Activated naive CD4-positive, alpha-beta T cell treated with anti-CD3 and anti-CD28 coated beads for 36 hours (primary cell): ENCODE measurements around the gene EFNA1. TPM values are rescaled to one million over a fixed set of nuclear protein-coding genes. Genes with fewer than 3 reads are reported as not detected.

Experiments used
- CTCF ChIA-PET: fragments of 350-600 bp; sonication (Branson Sonifier 250); formaldehyde crosslinking; loops from one replicate; lab custom pipeline; 2021; ENCODE audit warnings: antibody characterized with exemption; lab: Charles Lee
- DNase-seq: peaks from one replicate; pipeline ENCODE4 v3.0.0-alpha.2; 2020
- H3K27ac Mint-ChIP-seq: one replicate; pipeline ENCODE4 v1.8.0; 2021; ENCODE audit warnings: mild to moderate bottlenecking, mixed read lengths
- H3K27me3 Mint-ChIP-seq: one replicate; pipeline ENCODE4 v1.8.0; 2021; ENCODE audit warnings: low read depth, mixed read lengths
- H3K36me3 Mint-ChIP-seq: one replicate; pipeline ENCODE4 v1.8.0; 2021; ENCODE audit warnings: low read depth, mixed read lengths
- H3K4me1 Mint-ChIP-seq: one replicate; pipeline ENCODE4 v1.8.0; 2021; ENCODE audit warnings: low read depth, mixed read lengths
- H3K4me3 Mint-ChIP-seq: one replicate; pipeline ENCODE4 v1.8.0; 2021; ENCODE audit warnings: mild to moderate bottlenecking, moderate library complexity, mixed read lengths
- H3K9me3 Mint-ChIP-seq: one replicate; pipeline ENCODE4 v1.8.0; 2021; ENCODE audit warnings: mixed read lengths
- intact Hi-C: fragments of 100-400 bp; cut with micrococcal nuclease; formaldehyde crosslinking; loops from one replicate; pipeline ENCODE4 v1.15.1; 2023
- total RNA-seq, 2 experiments: library from RNA; stranded (reverse); gene quantifications; one replicate each; pipeline ENCODE4 v1.2.3, GENCODE V29; 2021

EFNA1 gene
- total RNA-seq, 2 experiments from 2014 or later = 0.26 to 0.32 TPM

DNA sequence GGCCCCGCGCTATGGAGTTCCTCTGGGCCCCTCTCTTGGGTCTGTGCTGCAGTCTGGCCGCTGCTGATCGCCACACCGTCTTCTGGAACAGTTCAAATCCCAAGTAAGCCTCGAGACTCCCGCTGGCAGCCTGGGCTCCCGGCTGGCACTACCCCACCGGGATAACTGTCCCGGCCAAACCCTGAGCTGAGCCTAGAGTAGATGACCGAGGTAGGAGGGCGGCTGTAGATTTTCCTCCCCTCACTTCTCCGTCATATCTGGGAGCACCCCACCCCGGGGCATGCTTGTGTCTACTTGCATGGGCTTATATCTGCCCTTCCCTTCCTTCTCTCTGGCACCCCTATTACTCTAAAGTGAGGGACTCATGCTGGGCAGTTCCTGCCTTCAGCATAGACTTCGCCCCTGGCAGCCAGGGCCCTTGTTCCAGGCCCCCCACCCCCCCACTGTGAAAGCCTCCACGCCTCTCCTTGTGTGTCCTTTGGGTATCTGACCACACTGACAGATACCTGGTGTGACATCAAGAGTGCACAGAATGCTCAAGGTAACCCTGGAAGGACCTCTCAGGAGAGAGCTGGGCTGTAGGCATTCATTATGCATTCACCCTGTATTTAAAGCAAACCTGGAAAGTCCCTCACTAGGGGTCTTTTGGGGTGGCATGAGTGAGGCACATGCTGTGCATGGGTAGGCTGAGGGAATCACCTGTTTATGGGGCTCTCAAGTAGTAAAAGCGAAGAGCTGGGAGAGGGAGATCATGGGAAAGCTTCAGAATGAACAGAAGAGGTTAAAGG, 485 bp downstream of the EFNA1 start:
- Mint-ChIP-seq H3K4me3 (peak overlapping the region; percentile 68), H3K4me1 (peaks cover 27% of the 10 kb centered on the region), H3K27ac (no peak overlapping the region), H3K9me3 (no peaks in the 10 kb centered on the region), H3K36me3 (no peaks in the 10 kb centered on the region), H3K27me3 (peaks cover 15% of the 10 kb centered on the region)
- DNase-seq = no peak
- CTCF ChIA-PET = interaction anchor here (0.6 to 1.4 kb wide), 6 partner anchors 13 to 111 kb away, joined by 3 to 8 read pairs (median 4); no protein-coding TSS in a partner anchor
- intact Hi-C loops = loop anchor here (1.0 to 2.0 kb wide), 2 partner anchors 7 to 33 kb away; partner anchors contain the start of gene SLC50A1

DNA sequence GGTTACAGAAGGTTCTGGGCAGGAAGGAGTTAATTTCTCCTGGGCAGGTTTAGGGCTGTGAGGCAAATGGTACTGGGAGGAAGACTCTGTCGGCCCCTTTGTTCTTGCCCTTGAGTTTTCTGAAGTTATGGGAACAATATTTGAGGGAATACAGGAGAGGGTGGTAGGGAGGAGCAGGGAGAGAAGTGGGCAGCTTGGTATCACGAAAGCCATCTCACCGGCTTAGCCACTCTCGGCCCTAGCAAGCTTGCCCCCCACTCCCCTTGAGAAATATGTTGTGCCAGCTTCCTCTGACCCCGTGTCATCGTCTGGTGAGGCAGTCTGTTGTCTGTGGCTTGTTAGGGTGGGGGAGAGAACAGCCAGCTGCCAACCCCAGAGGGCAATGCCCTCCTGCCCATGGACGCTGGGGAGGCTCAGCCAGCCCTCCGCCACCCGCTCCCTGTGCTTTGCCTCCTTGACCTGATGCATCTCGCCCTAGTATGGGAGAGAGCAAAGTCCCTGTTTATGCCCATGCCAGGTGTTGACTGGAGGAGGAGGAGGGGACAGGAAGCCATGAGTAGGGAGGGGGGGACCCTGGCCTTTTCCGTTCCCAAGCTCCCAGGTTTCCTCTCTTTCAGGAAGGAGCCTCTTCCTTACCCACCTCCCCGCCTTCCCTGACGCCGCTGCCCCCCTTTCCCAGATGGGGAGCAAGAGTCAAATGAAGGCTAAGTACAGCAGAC, 1.2 kb downstream of the EFNA1 start:
- intact Hi-C loops = no loop called here
- Mint-ChIP-seq H3K27ac (no peak overlapping the region), H3K4me1 (peaks cover 27% of the 10 kb centered on the region), H3K9me3 (no peaks in the 10 kb centered on the region), H3K27me3 (peaks cover 15% of the 10 kb centered on the region), H3K36me3 (no peaks in the 10 kb centered on the region), H3K4me3 (peak overlapping the region; percentile 68)
- CTCF ChIA-PET = interaction anchor here (0.7 to 1.4 kb wide), 7 partner anchors 37 to 111 kb away, joined by 3 to 8 read pairs (median 5); partner anchors contain the start of gene KRTCAP2
- no peak for DNase-seq

DNA sequence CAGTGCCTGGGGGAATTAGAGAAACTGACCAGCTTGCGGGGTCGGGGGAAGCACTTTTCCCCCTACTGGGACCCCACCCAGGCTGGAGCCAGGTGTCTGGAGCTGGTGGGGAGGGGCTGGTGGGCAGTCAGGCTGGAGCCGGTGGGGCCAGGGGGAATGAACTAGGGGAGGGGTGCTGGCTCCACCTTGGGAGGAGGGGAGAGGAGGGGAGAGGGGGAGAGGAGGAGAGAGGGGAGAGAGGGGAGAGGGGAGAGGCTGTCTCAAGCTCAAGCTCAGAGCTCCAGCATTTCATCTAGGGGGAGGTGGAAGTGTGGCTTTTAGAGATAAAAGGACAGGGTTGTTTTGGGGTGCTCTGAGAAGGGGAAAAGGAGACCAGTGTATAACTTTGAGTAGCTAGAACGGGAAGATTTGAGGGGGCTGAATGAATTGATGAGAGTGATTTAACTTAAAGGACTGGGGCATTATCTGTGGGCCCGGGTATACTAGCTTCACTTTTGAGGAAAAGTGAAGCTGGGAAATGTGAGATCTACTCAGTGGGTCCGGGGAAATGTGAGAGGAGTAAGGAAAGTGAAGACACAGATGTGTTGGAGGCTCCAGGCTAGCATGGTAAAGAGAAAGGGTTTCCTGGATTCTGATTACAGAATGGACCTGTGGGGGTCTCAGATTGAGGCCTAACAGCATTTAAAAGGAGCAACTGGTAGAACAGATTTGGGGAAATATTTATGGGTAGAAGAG, 2.8 kb downstream of the EFNA1 start:
- CTCF ChIA-PET = interaction anchor here (0.7 to 1.4 kb wide), 5 partner anchors 25 to 713 kb away, joined by 3 to 7 read pairs (median 3); partner anchors contain the start of gene KRTCAP2

DNA sequence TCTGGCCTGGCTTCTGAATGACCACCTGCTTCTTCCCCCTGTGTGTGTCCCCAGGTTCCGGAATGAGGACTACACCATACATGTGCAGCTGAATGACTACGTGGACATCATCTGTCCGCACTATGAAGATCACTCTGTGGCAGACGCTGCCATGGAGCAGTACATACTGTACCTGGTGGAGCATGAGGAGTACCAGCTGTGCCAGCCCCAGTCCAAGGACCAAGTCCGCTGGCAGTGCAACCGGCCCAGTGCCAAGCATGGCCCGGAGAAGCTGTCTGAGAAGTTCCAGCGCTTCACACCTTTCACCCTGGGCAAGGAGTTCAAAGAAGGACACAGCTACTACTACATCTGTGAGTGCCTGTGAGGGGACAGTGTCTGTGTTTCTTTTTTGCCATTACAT, 3.6 kb downstream of the EFNA1 start:
- Mint-ChIP-seq H3K9me3 (no peaks in the 10 kb centered on the region), H3K27ac (no peak overlapping the region), H3K36me3 (peaks cover 3% of the 10 kb centered on the region), H3K4me3 (no peak overlapping the region), H3K27me3 (peaks cover 13% of the 10 kb centered on the region), H3K4me1 (peaks cover 34% of the 10 kb centered on the region)
- intact Hi-C loops = no loop called here
- DNase-seq = no peak
- CTCF ChIA-PET = no interaction called here

More for the DNA sequence above, 2.8 kb downstream of the EFNA1 start:
- H3K36me3 Mint-ChIP-seq = no peaks in the 10 kb centered on the region
- no peak overlapping the region for H3K4me3 Mint-ChIP-seq
- H3K4me1 Mint-ChIP-seq = peaks cover 33% of the 10 kb centered on the region
- H3K9me3 Mint-ChIP-seq = no peaks in the 10 kb centered on the region
- no peak overlapping the region for H3K27ac Mint-ChIP-seq
- intact Hi-C loops = no loop called here
- no peak for DNase-seq
- H3K27me3 Mint-ChIP-seq = peaks cover 15% of the 10 kb centered on the region

DNA sequence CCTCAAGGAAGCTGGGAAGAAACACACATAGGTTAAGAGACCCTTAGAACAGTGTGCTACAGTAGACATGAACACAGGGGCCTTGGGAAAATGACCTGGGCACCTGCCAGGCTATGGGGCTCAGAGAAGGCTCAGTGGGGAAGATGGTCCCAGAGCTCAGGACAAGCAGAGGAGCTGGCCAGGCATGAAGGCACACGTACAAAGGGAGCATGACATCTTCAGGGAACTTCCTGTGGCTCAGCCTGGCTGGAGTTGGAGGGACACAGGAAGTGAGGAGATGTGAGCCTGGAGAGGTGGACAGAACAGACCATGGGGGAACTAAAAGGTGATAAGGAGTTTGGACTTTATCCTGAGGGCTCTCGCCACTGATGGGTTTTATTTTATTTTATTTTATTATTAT, 4.2 kb downstream of the EFNA1 start:
- Mint-ChIP-seq H3K4me1 (peaks cover 34% of the 10 kb centered on the region), H3K36me3 (peaks cover 3% of the 10 kb centered on the region), H3K4me3 (no peak overlapping the region), H3K9me3 (no peaks in the 10 kb centered on the region), H3K27ac (peak overlapping the region; percentile 1), H3K27me3 (peaks cover 11% of the 10 kb centered on the region)
- DNase-seq = no peak
- intact Hi-C loops = no loop called here
- CTCF ChIA-PET = no interaction called here

DNA sequence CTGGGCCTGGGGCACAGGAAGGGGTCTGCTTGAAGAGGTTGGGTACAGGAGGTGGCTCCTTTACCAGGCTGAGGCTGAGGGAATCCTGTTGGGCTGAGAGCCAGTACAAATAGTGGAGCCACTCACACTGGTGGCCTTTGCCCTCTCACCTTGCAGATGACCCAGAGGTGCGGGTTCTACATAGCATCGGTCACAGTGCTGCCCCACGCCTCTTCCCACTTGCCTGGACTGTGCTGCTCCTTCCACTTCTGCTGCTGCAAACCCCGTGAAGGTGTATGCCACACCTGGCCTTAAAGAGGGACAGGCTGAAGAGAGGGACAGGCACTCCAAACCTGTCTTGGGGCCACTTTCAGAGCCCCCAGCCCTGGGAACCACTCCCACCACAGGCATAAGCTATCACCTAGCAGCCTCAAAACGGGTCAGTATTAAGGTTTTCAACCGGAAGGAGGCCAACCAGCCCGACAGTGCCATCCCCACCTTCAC, 6.2 kb downstream of the EFNA1 start:
- no peak for DNase-seq
- H3K9me3 Mint-ChIP-seq = no peaks in the 10 kb centered on the region
- intact Hi-C loops = loop anchor here (2.0 kb wide), 1 partner anchor 159 kb away; the partner anchor contains the start of gene CKS1B
- H3K4me1 Mint-ChIP-seq = peaks cover 38% of the 10 kb centered on the region
- no peak overlapping the region for H3K4me3 Mint-ChIP-seq
- H3K27ac Mint-ChIP-seq = no peak overlapping the region
- CTCF ChIA-PET = interaction anchor here (1.0 to 3.4 kb wide), 5 partner anchors 33 to 49 kb away, joined by 3 to 13 read pairs (median 3); partner anchors contain the start of gene KRTCAP2
- H3K36me3 Mint-ChIP-seq = peaks cover 11% of the 10 kb centered on the region
- H3K27me3 Mint-ChIP-seq = no peaks in the 10 kb centered on the region

DNA sequence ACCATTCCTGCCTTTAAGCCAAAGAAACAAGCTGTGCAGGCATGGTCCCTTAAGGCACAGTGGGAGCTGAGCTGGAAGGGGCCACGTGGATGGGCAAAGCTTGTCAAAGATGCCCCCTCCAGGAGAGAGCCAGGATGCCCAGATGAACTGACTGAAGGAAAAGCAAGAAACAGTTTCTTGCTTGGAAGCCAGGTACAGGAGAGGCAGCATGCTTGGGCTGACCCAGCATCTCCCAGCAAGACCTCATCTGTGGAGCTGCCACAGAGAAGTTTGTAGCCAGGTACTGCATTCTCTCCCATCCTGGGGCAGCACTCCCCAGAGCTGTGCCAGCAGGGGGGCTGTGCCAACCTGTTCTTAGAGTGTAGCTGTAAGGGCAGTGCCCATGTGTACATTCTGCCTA, 6.6 kb downstream of the EFNA1 start:
- Mint-ChIP-seq H3K9me3 (no peaks in the 10 kb centered on the region), H3K27ac (peak overlapping the region; percentile 100), H3K4me1 (peaks cover 36% of the 10 kb centered on the region), H3K27me3 (no peaks in the 10 kb centered on the region), H3K4me3 (peak overlapping the region; percentile 99), H3K36me3 (peaks cover 14% of the 10 kb centered on the region)
- intact Hi-C loops = loop anchor here (2.0 kb wide), 1 partner anchor 160 kb away; the partner anchor contains the start of gene CKS1B
- CTCF ChIA-PET = interaction anchor here (0.9 to 3.4 kb wide), 6 partner anchors 33 to 60 kb away, joined by 3 to 13 read pairs (median 3); partner anchors contain the start of gene KRTCAP2
- no peak for DNase-seq

DNA sequence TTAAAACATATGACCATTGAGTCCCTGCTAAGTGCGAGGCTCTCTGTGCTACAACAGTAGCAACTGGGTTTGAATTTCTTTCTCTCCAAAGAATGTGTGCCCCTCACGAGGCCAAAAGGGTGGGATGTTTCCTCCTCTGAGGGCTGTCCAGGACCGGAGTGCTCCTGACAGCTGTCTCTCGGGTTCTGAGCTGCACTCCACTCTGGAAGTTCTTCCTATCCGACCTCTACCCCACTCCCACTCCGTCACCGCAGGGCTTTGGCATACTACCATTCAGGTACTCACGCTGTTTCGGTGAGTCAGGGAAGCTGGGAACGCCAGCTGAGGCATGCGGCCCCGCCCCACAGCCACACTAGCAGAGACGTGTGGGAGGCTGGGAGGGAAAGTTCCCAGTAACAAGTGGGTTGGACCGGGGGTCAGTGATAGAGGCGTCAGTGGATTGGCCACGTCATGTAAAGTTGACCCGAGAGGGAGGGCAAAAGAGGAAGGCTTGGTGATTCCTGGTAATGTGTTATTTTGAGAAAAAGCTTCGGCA, 7.3 kb downstream of the EFNA1 start:
- Mint-ChIP-seq H3K9me3 (no peaks in the 10 kb centered on the region), H3K27ac (peak overlapping the region; percentile 100), H3K27me3 (no peaks in the 10 kb centered on the region), H3K36me3 (peaks cover 16% of the 10 kb centered on the region), H3K4me3 (peak overlapping the region; percentile 99), H3K4me1 (peaks cover 31% of the 10 kb centered on the region)
- CTCF ChIA-PET = interaction anchor here (0.9 to 3.4 kb wide), 7 partner anchors 32 to 135 kb away, joined by 3 to 13 read pairs (median 3); partner anchors contain the start of gene KRTCAP2
- peak; percentile 83 for DNase-seq
- intact Hi-C loops = loop anchor here (1.0 to 5.0 kb wide), 6 partner anchors 8 to 577 kb away; partner anchors contain the start of genes ADAR, CKS1B, EFNA1 and KRTCAP2

DNA sequence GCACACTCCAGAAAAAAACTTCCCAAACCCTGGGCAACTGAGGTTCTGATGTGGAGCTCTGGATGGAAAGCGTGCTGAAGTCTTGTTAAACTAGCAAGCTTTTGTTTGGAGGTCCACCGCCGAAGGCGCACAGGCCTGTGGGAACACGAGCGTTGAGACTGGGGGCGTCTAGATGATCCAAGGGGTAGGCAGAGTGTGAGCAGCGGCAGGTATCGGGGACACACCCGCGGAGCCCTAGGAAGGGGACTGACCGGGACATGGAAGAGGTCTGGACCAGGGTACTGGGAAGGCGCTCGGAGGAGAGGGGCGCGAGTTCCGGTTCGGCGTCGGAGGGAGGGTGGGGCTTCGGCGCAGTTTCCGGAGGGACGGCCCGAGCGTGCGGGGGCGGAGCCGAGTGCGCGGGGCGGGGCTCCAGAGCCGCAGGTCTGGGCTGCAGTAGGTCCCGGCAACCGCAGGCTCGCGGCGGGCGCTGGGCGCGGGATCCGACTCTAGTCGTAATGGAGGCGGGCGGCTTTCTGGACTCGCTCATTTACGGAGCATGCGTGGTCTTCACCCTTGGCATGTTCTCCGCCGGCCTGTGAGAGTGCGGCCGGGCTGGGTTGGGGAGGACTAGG, 7.8 kb downstream of the EFNA1 start, which contains the start of gene SLC50A1:
Gene SLC50A1 (plus strand): TSS at position 438 of the 614 bp plus-strand sequence. CDS start 60 bp downstream, at position 498.
- intact Hi-C loops = loop anchor here (1.0 to 5.0 kb wide), 6 partner anchors 8 to 577 kb away; partner anchors contain the start of genes ADAR, CKS1B, EFNA1 and KRTCAP2
- peak; percentile 96 for DNase-seq
- Mint-ChIP-seq H3K27me3 (no peaks in the 10 kb centered on the region), H3K9me3 (no peaks in the 10 kb centered on the region), H3K4me3 (peak within 1 kb of the TSS; percentile 99), H3K4me1 (peaks cover 32% of the 10 kb centered on the region), H3K27ac (peak within 1 kb of the TSS; percentile 100), H3K36me3 (peaks cover 17% of the 10 kb centered on the region)
- CTCF ChIA-PET = interaction anchor here (0.9 to 3.4 kb wide), 5 partner anchors 31 to 135 kb away, joined by 3 to 13 read pairs (median 7); partner anchors contain the start of gene KRTCAP2

DNA sequence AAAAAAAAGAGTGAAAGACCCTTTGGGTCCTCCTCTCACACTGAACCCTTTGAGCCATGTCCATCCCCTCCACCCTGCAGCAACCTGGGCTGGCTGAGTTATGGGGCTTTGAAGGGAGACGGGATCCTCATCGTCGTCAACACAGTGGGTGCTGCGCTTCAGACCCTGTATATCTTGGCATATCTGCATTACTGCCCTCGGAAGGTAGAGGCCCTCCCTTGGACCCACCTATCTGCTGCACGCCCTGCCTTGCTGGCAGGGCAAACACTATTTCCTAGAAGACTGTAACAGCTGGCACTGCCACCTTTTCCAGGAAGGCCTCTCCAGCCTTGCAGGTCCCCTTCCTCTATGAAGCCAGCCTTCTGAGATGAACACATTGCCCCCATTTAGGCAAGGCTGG, 9.1 kb downstream of the EFNA1 start:
- no peak for DNase-seq
- H3K27me3 Mint-ChIP-seq = no peaks in the 10 kb centered on the region
- intact Hi-C loops = loop anchor here (5.0 kb wide), 2 partner anchors 199 to 529 kb away; partner anchors contain the start of genes ADAR and PMVK
- peak overlapping the region; percentile 100 for H3K27ac Mint-ChIP-seq
- no peaks in the 10 kb centered on the region for H3K9me3 Mint-ChIP-seq
- peaks cover 17% of the 10 kb centered on the region for H3K36me3 Mint-ChIP-seq
- H3K4me3 Mint-ChIP-seq = peak overlapping the region; percentile 99
- CTCF ChIA-PET = interaction anchor here (0.7 to 2.1 kb wide), 8 partner anchors 28 to 86 kb away, joined by 3 to 7 read pairs (median 4); partner anchors contain the start of genes ADAM15 and KRTCAP2
- H3K4me1 Mint-ChIP-seq = peaks cover 34% of the 10 kb centered on the region
